ENCODE data around the gene SLC35G2. TPM values are rescaled to one million over a fixed set of nuclear protein-coding genes. Genes with fewer than 3 reads are reported as not detected.
A peak's percentile ranks its signal among the peaks of the same experiment; 100 is the strongest.
"Not testable (repeated sequence)": the region's sequence is repeated elsewhere in the genome, so short reads cannot be mapped to it uniquely, and the experiment has no call there.

Gene SLC35G2
- total RNA-seq, 1 experiment from 2014 or later: 26.4 TPM

DNA sequence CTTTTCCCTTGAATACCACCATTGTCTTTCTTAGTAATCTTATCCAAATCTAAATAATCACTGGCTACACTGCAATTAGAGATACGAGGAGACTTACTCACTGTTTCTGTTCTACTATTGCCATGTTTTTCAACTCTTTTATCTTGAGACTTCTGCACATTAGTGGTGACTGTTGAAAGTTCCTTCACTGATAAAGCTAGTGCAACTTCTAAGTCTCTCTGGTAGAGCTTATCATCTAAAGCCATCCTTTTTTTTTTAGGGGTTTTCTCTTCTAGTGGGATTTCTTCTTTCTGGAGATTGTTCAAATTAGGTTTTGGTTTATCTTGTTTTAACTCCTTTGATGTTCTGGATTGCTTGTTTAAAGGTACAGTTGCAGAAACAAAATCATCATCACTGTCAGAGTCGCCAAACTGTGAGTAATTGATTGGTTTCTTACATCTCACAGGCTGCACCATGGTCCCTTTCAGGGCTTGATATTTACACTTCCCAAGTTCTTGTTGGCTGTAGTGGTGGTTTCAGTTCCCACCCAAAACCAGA lies 80.8 kb downstream of the SLC35G2 start:
- ChIA-PET CTCF (no interaction called here), POLR2A (ENCODE audit: low non-redundant PET) (no interaction called here)
- Histone ChIP-seq H3K4me3 (ENCODE audit: low read depth, low read length, poor library complexity, severe bottlenecking) (no peak overlapping the region), H3K27ac (ENCODE audit: low read depth, low read length, poor library complexity, severe bottlenecking) (no peak overlapping the region), H3K9me3 (ENCODE audit: low read depth, low read length, poor library complexity, severe bottlenecking) (peaks cover 26% of the 10 kb centered on the region), H3K4me1 (ENCODE audit: insufficient read depth, low read length, poor library complexity, severe bottlenecking) (peaks cover 31% of the 10 kb centered on the region), H3K36me3 (ENCODE audit: insufficient read depth, low read length, poor library complexity, severe bottlenecking) (peaks cover 17% of the 10 kb centered on the region), H3K27me3 (replicated peaks; ENCODE audit: insufficient read depth, low read depth, low read length, poor library complexity) (no peaks in the 10 kb centered on the region)
- no peak for DNase-seq (ENCODE audit: low spot score)
- no TSS peak for BruUV-seq (replicated peaks)
- intact Hi-C loops (cut with micrococcal nuclease; ENCODE audit: unreplicated experiment): no loop called here
- TF ChIP-seq, protein P1, sequence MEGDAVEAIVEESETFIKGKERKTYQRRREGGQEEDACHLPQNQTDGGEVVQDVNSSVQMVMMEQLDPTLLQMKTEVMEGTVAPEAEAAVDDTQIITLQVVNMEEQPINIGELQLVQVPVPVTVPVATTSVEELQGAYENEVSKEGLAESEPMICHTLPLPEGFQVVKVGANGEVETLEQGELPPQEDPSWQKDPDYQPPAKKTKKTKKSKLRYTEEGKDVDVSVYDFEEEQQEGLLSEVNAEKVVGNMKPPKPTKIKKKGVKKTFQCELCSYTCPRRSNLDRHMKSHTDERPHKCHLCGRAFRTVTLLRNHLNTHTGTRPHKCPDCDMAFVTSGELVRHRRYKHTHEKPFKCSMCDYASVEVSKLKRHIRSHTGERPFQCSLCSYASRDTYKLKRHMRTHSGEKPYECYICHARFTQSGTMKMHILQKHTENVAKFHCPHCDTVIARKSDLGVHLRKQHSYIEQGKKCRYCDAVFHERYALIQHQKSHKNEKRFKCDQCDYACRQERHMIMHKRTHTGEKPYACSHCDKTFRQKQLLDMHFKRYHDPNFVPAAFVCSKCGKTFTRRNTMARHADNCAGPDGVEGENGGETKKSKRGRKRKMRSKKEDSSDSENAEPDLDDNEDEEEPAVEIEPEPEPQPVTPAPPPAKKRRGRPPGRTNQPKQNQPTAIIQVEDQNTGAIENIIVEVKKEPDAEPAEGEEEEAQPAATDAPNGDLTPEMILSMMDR (conservative IDR thresholded peaks at IDR 0.05; ENCODE audit: low read depth, low read length): no peak
- TF ChIP-seq EZH2 (IDR thresholded peaks at IDR 0.05; ENCODE audit: borderline replicate concordance, low read depth, low read length, poor library complexity, severe bottlenecking): no peak

DNA sequence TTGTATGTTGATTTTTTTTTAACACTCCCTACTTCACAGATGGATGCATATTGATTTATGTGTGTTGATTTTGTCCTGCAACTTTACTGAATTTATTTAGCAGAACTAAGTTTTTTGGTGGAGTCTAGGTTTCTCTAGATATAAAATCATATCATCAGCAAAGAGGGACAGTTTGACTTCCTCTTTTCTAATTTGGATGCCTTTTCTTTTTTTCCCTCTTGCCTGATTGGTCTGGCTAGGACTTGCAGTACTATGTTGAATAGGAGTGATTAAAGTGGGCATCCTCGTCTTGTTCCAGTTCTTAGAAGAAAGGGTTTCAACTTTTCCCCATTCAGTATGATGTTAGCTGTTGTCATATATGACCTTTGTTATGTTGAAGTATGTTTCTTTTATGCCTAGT lies 81.8 kb downstream of the SLC35G2 start:
- peaks cover 32% of the 10 kb centered on the region for H3K9me3 ChIP-seq (ENCODE audit: low read depth, low read length, poor library complexity, severe bottlenecking)
- DNase-seq (ENCODE audit: low spot score); CTCF ChIA-PET; POLR2A ChIA-PET (ENCODE audit: low non-redundant PET); H3K27ac ChIP-seq (ENCODE audit: low read depth, low read length, poor library complexity, severe bottlenecking); intact Hi-C loops (cut with micrococcal nuclease; ENCODE audit: unreplicated experiment); H3K4me3 ChIP-seq (ENCODE audit: low read depth, low read length, poor library complexity, severe bottlenecking); BruUV-seq (replicated peaks); H3K27me3 ChIP-seq (replicated peaks; ENCODE audit: insufficient read depth, low read depth, low read length, poor library complexity): not testable (repeated sequence)
- H3K36me3 ChIP-seq (ENCODE audit: insufficient read depth, low read length, poor library complexity, severe bottlenecking): peaks cover 17% of the 10 kb centered on the region
- peaks cover 31% of the 10 kb centered on the region for H3K4me1 ChIP-seq (ENCODE audit: insufficient read depth, low read length, poor library complexity, severe bottlenecking)

DNA sequence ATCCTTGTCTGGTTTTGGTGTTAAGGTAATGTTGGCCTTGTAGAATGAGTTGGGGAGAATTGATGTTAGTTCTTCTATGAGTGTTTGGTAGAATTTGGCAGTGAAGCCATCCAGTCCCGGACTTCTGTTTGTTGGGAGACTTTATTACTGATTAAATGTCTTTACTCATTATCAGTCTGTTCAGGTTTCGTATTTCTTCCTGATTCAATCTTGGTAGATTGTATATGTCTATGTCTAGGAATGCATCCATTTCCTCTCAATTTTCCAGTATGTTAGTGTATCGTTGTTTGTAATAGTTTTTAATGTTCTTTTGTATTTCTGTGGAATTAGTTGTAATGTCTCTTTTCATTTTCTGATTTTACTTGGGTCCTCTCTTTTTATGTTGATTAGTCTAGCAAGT lies 82.5 kb downstream of the SLC35G2 start:
- peak; percentile 32 for DNase-seq (ENCODE audit: low spot score)
- intact Hi-C loops (cut with micrococcal nuclease; ENCODE audit: unreplicated experiment): no loop called here
- peaks cover 31% of the 10 kb centered on the region for H3K4me1 ChIP-seq (ENCODE audit: insufficient read depth, low read length, poor library complexity, severe bottlenecking)
- ChIA-PET POLR2A (ENCODE audit: low non-redundant PET) (interaction anchor here (0.7 kb wide), 1 partner anchor 199 kb away, joined by 5 read pairs; no protein-coding TSS in a partner anchor), CTCF (no interaction called here)
- H3K36me3 ChIP-seq (ENCODE audit: insufficient read depth, low read length, poor library complexity, severe bottlenecking): peaks cover 12% of the 10 kb centered on the region
- no peak overlapping the region for H3K4me3 ChIP-seq (ENCODE audit: low read depth, low read length, poor library complexity, severe bottlenecking)
- H3K27me3 ChIP-seq (replicated peaks; ENCODE audit: insufficient read depth, low read depth, low read length, poor library complexity): no peaks in the 10 kb centered on the region
- TF ChIP-seq, protein P1 (conservative IDR thresholded peaks at IDR 0.05; ENCODE audit: low read depth, low read length): no peak
- TF ChIP-seq EZH2 (IDR thresholded peaks at IDR 0.05; ENCODE audit: borderline replicate concordance, low read depth, low read length, poor library complexity, severe bottlenecking): no peak
- peaks cover 32% of the 10 kb centered on the region for H3K9me3 ChIP-seq (ENCODE audit: low read depth, low read length, poor library complexity, severe bottlenecking)
- H3K27ac ChIP-seq (ENCODE audit: low read depth, low read length, poor library complexity, severe bottlenecking): peak overlapping the region; percentile 30
- no TSS peak for BruUV-seq (replicated peaks)

DNA sequence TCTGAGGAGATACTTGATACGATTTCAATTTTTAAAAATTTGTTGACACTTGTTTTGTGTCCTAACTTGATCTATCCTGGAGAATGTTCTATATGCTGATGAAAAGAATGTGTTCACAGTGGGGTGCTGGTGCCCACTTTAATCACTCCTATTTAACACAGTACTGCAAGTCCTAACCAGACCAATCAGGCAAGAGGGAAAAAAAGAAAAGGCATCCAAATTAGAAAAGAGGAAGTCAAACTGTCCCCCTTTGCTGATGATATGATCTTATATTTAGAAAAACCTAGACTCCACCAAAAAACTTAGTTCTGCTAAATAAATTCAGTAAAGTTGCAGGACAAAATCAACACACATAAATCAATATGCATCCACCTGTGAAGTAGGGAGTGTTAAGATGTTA lies 83.6 kb downstream of the SLC35G2 start:
- peaks cover 32% of the 10 kb centered on the region for H3K9me3 ChIP-seq (ENCODE audit: low read depth, low read length, poor library complexity, severe bottlenecking)
- H3K4me1 ChIP-seq (ENCODE audit: insufficient read depth, low read length, poor library complexity, severe bottlenecking): peaks cover 33% of the 10 kb centered on the region
- H3K27ac ChIP-seq (ENCODE audit: low read depth, low read length, poor library complexity, severe bottlenecking); intact Hi-C loops (cut with micrococcal nuclease; ENCODE audit: unreplicated experiment); CTCF ChIA-PET; H3K4me3 ChIP-seq (ENCODE audit: low read depth, low read length, poor library complexity, severe bottlenecking); BruUV-seq (replicated peaks); DNase-seq (ENCODE audit: low spot score); H3K27me3 ChIP-seq (replicated peaks; ENCODE audit: insufficient read depth, low read depth, low read length, poor library complexity): not testable (repeated sequence)
- H3K36me3 ChIP-seq (ENCODE audit: insufficient read depth, low read length, poor library complexity, severe bottlenecking): peaks cover 12% of the 10 kb centered on the region
- POLR2A ChIA-PET (ENCODE audit: low non-redundant PET): interaction anchor here (0.6 kb wide), 1 partner anchor 150 kb away, joined by 12 read pairs; the partner anchor contains the start of gene STAG1
